ENCODE measurements around the gene FAM83E. TPM values are rescaled to one million over a fixed set of nuclear protein-coding genes. Genes with fewer than 3 reads are reported as not detected.

Gene FAM83E
- polyA plus RNA-seq, 3 donors: 1.9 to 2.0 (median 1.9) TPM

DNA sequence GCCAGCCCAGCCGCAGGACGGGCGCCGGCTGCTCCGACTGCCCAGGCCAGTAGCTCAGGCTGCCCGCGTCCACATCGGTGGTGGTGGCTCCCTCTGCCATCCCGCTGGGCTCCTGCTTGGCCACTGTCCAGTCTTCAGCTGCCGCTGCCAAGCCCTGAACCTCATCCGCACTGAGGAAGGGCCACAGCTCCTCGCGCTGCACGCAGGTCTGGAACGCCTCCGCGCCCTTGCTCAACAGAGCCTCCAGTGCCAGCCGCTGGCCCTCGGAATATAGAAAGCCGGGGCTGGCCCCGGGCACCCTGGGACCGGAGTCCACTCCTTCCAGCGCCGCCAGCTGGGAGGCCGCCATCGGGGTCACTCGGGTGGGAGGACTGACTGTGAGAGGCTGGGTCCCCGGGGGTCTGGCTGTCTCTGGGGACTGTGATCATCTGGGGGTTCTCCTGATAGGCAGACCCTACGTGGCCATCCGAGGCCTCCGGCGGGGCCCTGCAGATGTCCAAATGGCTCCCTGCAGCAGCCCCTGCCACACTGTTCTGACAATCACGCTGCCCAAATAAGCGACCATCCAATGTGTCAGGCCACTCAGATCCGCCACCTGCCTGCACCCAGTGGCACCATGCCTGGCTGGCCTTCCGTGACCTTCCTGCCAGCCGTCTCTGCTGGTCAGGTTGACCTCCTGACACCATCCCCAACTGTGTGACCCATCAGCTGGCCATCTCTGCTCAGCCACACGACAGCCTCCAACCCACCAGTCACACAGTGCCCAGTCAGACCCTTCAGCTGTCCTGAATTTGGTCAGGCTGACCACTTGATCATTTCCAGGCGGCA is 1.6 kb downstream of the FAM83E start:
- no peak for DNase-seq

DNA sequence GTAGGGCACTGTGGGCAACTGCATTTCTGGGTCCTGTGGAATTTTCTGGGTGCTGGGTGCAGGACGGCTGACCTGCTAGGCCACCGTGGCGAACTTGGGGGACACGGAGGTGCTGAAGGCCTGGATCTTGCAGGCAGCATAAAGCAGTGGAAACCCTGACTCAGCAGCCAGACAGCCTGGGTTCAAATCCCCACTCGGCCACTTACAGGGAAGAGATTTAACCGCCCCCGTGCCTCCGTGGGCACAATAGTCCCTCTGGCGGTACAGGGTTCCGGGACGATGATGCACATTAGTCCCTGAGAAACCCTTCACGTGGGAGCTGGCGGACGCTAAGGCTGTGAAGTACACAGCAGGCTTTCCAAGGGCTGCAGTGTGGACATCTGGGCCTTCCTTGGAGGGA is 3.0 kb downstream of the FAM83E start:
- no peak for DNase-seq

GRCh38 chr19:48609571-48610108 is 5.2 kb downstream of the FAM83E start:
- DNase-seq: no peak

DNA sequence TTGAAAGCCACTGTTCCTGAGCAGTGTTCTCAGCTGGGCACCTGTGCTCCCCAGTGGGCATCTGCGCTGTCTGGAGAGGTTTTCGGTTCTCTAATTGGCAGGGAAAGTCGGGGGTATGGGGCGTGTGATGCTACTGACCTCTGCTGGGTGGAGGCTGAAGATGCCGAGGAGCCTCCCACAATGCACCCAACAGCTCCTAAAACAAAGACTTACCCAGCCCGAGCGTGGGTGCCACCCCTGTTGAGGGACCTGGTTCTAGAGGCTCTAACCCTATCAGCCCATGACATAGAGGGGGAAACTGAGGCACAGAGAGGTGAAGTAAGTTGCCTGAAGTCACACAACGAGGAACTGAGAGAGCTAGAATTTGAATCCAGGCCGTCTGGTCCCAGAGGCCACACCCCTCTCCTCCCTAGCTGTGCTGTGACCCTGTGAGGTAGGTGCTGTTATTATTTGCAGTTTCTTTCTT is 6.0 kb downstream of the FAM83E start:
- no peak for DNase-seq

GRCh38 chr19:48607359-48607755 is 7.5 kb downstream of the FAM83E start:
- DNase-seq: no peak

DNA sequence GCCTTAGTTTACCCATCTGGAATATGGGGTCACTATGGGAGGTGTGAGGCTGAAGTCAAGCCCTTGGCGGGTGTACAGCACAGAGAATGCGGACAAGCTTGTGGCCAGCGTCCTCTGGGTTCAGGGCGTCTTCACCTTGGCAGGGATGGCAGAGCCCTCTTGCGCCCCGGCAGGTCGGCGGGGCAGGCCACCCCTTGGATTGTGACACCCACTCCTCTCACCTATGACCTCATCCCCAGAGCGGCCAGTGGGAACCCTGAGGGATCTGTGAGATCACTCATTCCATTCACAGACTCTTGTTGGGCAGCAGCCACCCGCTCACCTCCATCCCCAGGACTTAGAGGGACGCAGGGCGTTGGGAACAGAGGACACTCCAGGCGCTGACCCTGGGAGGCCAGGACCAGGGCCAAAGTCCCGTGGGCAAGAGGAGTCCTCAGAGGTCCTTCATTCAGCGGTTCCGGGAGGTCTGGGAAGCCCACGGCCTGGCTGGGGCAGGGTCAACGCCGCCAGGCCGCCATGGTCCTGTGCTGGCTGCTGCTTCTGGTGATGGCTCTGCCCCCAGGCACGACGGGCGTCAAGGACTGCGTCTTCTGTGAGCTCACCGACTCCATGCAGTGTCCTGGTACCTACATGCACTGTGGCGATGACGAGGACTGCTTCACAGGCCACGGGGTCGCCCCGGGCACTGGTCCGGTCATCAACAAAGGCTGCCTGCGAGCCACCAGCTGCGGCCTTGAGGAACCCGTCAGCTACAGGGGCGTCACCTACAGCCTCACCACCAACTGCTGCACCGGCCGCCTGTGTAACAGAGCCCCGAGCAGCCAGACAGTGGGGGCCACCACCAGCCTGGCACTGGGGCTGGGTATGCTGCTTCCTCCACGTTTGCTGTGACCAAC is 8.2 kb downstream of the FAM83E start, which contains the start of gene SPACA4:
Gene SPACA4 (plus strand): TSS at position 280 of the 896 bp plus-strand sequence. CDS start 237 bp downstream, at position 517.
- no peak for DNase-seq

- no peak for DNase-seq
Observed at GRCh38 chr19:48603850-48604249, 11.0 kb downstream of the FAM83E start.

DNA sequence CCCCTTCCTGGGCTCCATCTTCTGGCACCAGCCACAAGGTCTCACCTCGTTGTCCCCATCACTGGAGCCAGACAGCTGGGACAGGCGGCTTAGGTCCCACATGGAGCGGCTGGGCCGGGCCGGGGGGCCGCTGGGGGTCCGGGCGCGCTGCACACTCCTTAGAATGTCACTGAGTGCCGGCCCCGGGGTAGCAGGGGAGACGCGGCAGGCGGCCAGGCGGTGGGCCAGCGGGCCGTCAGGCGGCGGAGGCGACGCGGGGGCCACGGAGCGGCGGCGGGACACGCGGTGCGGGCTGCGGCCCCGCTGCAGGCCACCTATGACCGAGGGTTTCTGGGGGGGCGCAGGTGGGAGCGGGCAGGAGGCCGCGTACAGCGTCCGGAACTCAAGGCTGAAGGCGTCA is 11.4 kb downstream of the FAM83E start:
- no peak for DNase-seq

DNA sequence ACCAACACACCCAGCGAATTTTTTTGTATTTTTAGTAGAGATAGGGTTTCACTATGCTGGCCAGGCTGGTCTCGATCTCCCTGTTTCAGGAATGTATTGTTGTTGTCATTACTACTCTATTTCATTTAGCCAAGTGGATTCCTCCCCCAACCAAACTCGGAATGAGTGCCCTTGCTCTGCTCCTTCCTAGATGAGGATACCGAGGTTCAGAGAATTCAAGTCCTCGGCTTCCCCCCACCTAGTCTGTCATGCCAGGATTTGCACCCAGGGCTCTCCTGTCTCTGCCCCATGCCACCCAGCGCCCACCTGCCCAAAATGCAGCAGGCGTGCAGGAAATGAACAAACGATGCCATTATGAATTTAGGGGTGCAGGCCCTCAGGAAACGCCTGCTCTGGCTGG is 11.9 kb downstream of the FAM83E start:
- DNase-seq: no peak

GRCh38 chr19:48600679-48601417 is 14.0 kb downstream of the FAM83E start:
- DNase-seq: no peak

- no peak for DNase-seq
Observed at GRCh38 chr19:48598996-48599700, 15.7 kb downstream of the FAM83E start.

DNA sequence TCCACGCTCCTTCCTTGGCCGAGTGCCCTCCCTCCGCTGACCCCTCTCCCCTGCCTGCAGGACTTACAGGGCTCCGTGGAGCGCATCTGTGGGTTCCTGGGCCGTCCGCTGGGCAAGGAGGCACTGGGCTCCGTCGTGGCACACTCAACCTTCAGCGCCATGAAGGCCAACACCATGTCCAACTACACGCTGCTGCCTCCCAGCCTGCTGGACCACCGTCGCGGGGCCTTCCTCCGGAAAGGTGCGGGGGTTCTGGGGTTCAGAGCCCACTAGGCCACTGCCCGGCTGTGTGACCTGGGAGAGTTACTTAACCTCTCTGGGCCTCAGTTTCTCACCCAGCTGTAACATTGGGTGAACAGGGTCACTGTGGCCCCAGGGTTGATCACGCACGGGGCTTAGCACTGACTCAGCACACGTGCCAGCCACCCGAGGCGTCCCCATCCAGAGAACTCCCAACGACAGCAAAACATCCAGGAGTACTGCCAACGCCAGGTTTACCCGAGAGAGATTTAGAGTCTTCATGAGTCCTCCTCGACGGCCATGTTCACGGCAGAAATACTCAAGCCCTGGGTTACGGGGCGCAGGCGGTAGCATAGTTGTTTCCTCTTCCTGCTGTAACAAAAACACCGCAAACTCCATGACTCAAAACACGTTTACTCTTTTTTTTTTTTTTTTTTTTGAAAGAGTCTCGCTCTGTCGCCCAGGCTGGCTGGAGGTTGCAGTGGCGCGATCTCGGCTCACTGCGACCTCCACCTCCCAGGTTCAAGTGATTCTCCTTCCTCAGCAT is 18.0 kb downstream of the FAM83E start:
- no peak for DNase-seq

DNA sequence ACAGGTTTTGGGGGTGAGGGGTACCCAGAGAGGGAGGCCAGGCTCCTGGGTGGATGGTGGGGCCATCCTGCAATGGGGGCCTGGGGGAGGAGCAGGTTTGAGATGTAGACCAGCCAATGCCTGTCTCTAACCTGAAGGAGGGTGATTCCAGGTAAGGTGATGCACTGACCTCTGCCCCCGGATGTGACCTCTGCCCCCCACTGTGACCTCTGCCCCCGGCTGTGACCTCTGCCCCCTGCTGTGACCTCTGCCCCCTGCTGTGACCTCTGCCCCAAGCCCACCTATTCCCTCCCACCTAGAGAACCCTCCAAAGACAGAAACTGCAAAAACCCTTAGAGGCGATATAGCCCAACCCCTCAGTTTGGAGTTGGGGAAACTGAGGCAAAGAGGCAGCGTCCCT is 18.6 kb downstream of the FAM83E start:
- DNase-seq: no peak

DNA sequence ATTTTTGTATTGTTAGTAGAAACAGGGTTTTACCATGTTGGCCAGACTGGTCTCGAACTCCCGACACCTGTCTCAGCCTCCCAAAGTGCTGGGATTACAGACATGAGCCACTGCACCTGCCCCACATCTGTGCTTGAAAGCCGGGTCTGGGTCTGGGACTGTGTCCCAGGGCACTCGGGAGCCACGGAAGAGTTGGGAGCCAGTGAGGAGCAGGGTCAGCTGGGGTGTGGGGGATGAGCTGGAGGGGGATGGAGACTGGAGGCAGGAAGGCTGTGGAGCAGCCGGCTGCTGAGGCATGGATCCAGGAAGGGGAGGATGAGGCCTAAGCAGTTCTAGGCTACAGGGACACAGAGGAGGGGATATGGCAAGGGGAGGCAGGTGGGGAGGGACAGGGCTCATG is 19.0 kb downstream of the FAM83E start:
- no peak for DNase-seq

- no peak for DNase-seq
Observed at GRCh38 chr19:48595171-48595570, 19.7 kb downstream of the FAM83E start.

DNA sequence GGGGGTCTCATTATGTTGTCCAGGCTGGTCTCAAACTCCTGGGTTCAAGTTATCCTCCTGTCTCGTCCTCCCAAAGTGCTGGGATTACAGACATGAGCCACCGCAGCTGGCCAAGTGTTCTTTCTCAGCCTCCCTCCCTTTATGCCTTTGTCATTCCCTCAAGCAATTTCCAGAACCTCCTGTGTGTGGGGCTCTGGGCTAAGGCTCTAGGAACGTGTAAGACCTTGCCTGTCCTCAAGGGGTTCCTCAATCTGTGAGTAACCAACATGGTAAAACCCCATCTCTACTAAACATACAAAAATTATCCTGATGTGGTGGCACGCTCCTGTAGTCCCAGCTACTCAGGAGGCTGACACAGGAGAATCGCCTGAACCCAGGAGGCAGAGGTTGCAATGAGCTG is 23.9 kb downstream of the FAM83E start:
- no peak for DNase-seq

DNA sequence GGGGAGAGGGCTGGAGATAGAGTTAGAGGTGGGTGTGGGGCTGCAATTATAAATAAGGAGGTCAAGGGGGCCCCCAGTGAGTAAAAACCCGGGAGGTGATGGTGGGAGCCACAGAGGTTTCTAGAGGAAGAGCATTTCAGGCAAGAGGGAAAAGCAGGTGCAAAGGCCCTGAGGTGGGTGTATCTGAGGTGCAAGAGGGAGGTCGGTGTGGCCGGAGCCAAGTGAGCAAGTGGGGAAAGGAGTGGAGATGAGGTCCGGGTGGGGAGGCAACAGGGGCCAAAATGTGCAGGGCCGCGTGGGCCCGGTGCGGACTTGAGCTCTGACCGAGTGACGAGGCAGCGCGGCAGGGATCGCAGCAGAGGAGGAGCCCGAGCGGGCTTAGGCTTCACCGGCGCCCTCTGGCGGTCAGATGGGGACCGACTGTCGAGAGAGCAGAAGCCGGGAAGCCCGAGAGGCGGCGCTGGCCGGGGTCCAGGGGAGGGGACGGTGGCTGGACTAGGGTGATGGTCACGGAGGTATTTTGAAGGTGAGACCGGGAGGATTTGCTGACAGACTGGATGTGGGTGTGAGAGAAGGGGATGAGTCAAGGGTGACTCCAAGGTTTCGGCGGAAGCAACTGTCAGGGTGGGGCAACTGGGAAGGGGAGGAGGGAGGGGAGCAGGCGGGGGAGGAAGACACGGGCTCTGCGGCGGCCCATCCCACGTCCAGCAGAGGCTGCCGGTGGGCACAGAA is 26.0 kb downstream of the FAM83E start:
- peak; percentile 82 for DNase-seq

GRCh38 chr19:48587387-48587786 is 27.5 kb downstream of the FAM83E start:
- no peak for DNase-seq

DNA sequence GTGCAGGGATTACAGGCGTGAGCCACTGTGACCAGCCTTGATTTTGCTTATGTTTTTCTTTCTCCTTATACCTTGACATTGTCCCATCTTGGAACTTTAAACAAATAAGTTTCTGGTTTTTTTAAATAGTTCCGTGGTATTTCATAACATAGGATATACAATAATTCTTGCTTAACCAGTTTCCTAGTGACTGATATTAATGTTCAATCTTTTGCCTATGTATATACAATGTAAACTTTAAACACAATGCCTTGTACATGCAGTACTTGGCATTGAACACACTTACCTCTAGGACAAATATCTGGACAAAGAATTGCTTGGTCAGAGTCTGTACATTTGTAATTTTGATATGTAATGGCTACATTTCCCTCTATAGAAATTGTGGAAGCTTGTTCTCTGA is 32.7 kb downstream of the FAM83E start:
- no peak for DNase-seq

DNA sequence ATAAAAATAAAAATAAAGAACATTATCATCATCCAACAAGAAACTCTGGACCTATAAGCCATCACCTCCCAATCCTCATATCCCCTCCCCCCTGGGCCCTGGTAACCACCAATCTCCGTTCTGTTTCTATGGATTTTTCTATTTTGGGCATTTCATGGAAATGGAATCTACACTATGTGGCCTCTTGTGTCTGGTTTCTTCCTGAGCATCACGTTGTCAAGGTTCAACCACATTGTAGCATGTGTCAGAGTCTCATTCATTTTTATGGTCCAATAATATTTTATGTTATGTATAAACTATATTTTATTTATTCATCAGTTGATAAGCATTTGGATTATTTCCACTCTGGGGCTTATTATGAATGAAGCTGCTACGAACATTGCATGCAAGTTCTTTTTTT is 36.0 kb downstream of the FAM83E start:
- DNase-seq: no peak

All from renal pelvis (tissue), 4 donors.